ENCODE results near the gene KCNAB1.

Gene KCNAB1

GRCh38 chr3:156297582-156297981 lies 177.2 kb downstream of the KCNAB1 start:
- Histone ChIP-seq H3K36me3 (ENCODE audit: control insufficient read depth, insufficient read depth, low read length) (no peaks in the 10 kb centered on the region), H3K4me3 (ENCODE audit: low read depth, low read length) (no peak overlapping the region), H3K4me1 (ENCODE audit: control insufficient read depth, insufficient read depth, low read length) (no peaks in the 10 kb centered on the region), H3K27me3 (ENCODE audit: control insufficient read depth, insufficient read depth, low read length) (peaks cover 18% of the 10 kb centered on the region), H3K9ac (ENCODE audit: low read depth, low read length) (no peak overlapping the region), H3K9me3 (ENCODE audit: control insufficient read depth, insufficient read depth, low read length) (no peaks in the 10 kb centered on the region)

- H3K36me3 ChIP-seq (ENCODE audit: control insufficient read depth, insufficient read depth, low read length) = no peaks in the 10 kb centered on the region
- H3K27me3 ChIP-seq (ENCODE audit: control insufficient read depth, insufficient read depth, low read length) = peaks cover 14% of the 10 kb centered on the region
- H3K9ac ChIP-seq (ENCODE audit: low read depth, low read length) = no peak overlapping the region
- H3K9me3 ChIP-seq (ENCODE audit: control insufficient read depth, insufficient read depth, low read length) = no peaks in the 10 kb centered on the region
- H3K4me1 ChIP-seq (ENCODE audit: control insufficient read depth, insufficient read depth, low read length) = no peaks in the 10 kb centered on the region
- no peak overlapping the region for H3K4me3 ChIP-seq (ENCODE audit: low read depth, low read length)
These were observed 177.6 kb downstream of the KCNAB1 start for GRCh38 chr3:156298014-156298413.

GRCh38 chr3:156298938-156299337 lies 178.6 kb downstream of the KCNAB1 start:
- Histone ChIP-seq H3K9me3 (ENCODE audit: control insufficient read depth, insufficient read depth, low read length) (no peaks in the 10 kb centered on the region), H3K4me3 (ENCODE audit: low read depth, low read length) (no peak overlapping the region), H3K36me3 (ENCODE audit: control insufficient read depth, insufficient read depth, low read length) (no peaks in the 10 kb centered on the region), H3K27me3 (ENCODE audit: control insufficient read depth, insufficient read depth, low read length) (peaks cover 4% of the 10 kb centered on the region), H3K4me1 (ENCODE audit: control insufficient read depth, insufficient read depth, low read length) (no peaks in the 10 kb centered on the region), H3K9ac (ENCODE audit: low read depth, low read length) (no peak overlapping the region)

- H3K4me1 ChIP-seq (ENCODE audit: control insufficient read depth, insufficient read depth, low read length) = no peaks in the 10 kb centered on the region
- H3K9ac ChIP-seq (ENCODE audit: low read depth, low read length) = no peak overlapping the region
- H3K36me3 ChIP-seq (ENCODE audit: control insufficient read depth, insufficient read depth, low read length) = no peaks in the 10 kb centered on the region
- H3K9me3 ChIP-seq (ENCODE audit: control insufficient read depth, insufficient read depth, low read length) = no peaks in the 10 kb centered on the region
- H3K27me3 ChIP-seq (ENCODE audit: control insufficient read depth, insufficient read depth, low read length) = no peaks in the 10 kb centered on the region
- no peak overlapping the region for H3K4me3 ChIP-seq (ENCODE audit: low read depth, low read length)
These were observed 179.2 kb downstream of the KCNAB1 start for GRCh38 chr3:156299569-156299968.

GRCh38 chr3:156300371-156300770 lies 180.0 kb downstream of the KCNAB1 start:
- no peak overlapping the region for H3K4me3 ChIP-seq (ENCODE audit: low read depth, low read length)
- H3K27me3 ChIP-seq (ENCODE audit: control insufficient read depth, insufficient read depth, low read length) = no peaks in the 10 kb centered on the region
- no peaks in the 10 kb centered on the region for H3K9me3 ChIP-seq (ENCODE audit: control insufficient read depth, insufficient read depth, low read length)
- H3K9ac ChIP-seq (ENCODE audit: low read depth, low read length) = no peak overlapping the region
- H3K36me3 ChIP-seq (ENCODE audit: control insufficient read depth, insufficient read depth, low read length) = no peaks in the 10 kb centered on the region
- H3K4me1 ChIP-seq (ENCODE audit: control insufficient read depth, insufficient read depth, low read length) = no peaks in the 10 kb centered on the region

GRCh38 chr3:156300929-156301840 lies 180.8 kb downstream of the KCNAB1 start:
- Histone ChIP-seq H3K4me3 (ENCODE audit: low read depth, low read length) (no peak overlapping the region), H3K9ac (ENCODE audit: low read depth, low read length) (no peak overlapping the region), H3K27me3 (ENCODE audit: control insufficient read depth, insufficient read depth, low read length) (no peaks in the 10 kb centered on the region), H3K4me1 (ENCODE audit: control insufficient read depth, insufficient read depth, low read length) (no peaks in the 10 kb centered on the region), H3K9me3 (ENCODE audit: control insufficient read depth, insufficient read depth, low read length) (no peaks in the 10 kb centered on the region), H3K36me3 (ENCODE audit: control insufficient read depth, insufficient read depth, low read length) (no peaks in the 10 kb centered on the region)

- H3K9me3 ChIP-seq (ENCODE audit: control insufficient read depth, insufficient read depth, low read length) = no peaks in the 10 kb centered on the region
- no peaks in the 10 kb centered on the region for H3K27me3 ChIP-seq (ENCODE audit: control insufficient read depth, insufficient read depth, low read length)
- no peaks in the 10 kb centered on the region for H3K4me1 ChIP-seq (ENCODE audit: control insufficient read depth, insufficient read depth, low read length)
- no peak overlapping the region for H3K4me3 ChIP-seq (ENCODE audit: low read depth, low read length)
- no peak overlapping the region for H3K9ac ChIP-seq (ENCODE audit: low read depth, low read length)
- H3K36me3 ChIP-seq (ENCODE audit: control insufficient read depth, insufficient read depth, low read length) = no peaks in the 10 kb centered on the region
These were observed 182.8 kb downstream of the KCNAB1 start for GRCh38 chr3:156303001-156303707.

- no peaks in the 10 kb centered on the region for H3K27me3 ChIP-seq (ENCODE audit: control insufficient read depth, insufficient read depth, low read length)
- H3K36me3 ChIP-seq (ENCODE audit: control insufficient read depth, insufficient read depth, low read length) = no peaks in the 10 kb centered on the region
- no peaks in the 10 kb centered on the region for H3K4me1 ChIP-seq (ENCODE audit: control insufficient read depth, insufficient read depth, low read length)
- H3K9ac ChIP-seq (ENCODE audit: low read depth, low read length) = no peak overlapping the region
- no peak overlapping the region for H3K4me3 ChIP-seq (ENCODE audit: low read depth, low read length)
- no peaks in the 10 kb centered on the region for H3K9me3 ChIP-seq (ENCODE audit: control insufficient read depth, insufficient read depth, low read length)
These were observed 184.0 kb downstream of the KCNAB1 start for GRCh38 chr3:156304406-156304805.

- H3K27me3 ChIP-seq (ENCODE audit: control insufficient read depth, insufficient read depth, low read length) = no peaks in the 10 kb centered on the region
- no peaks in the 10 kb centered on the region for H3K9me3 ChIP-seq (ENCODE audit: control insufficient read depth, insufficient read depth, low read length)
- no peaks in the 10 kb centered on the region for H3K4me1 ChIP-seq (ENCODE audit: control insufficient read depth, insufficient read depth, low read length)
- no peak overlapping the region for H3K9ac ChIP-seq (ENCODE audit: low read depth, low read length)
- H3K4me3 ChIP-seq (ENCODE audit: low read depth, low read length) = no peak overlapping the region
- no peaks in the 10 kb centered on the region for H3K36me3 ChIP-seq (ENCODE audit: control insufficient read depth, insufficient read depth, low read length)
These were observed 185.3 kb downstream of the KCNAB1 start for GRCh38 chr3:156305672-156306071.

- H3K36me3 ChIP-seq (ENCODE audit: control insufficient read depth, insufficient read depth, low read length) = no peaks in the 10 kb centered on the region
- no peaks in the 10 kb centered on the region for H3K9me3 ChIP-seq (ENCODE audit: control insufficient read depth, insufficient read depth, low read length)
- H3K27me3 ChIP-seq (ENCODE audit: control insufficient read depth, insufficient read depth, low read length) = no peaks in the 10 kb centered on the region
- no peak overlapping the region for H3K4me3 ChIP-seq (ENCODE audit: low read depth, low read length)
- no peak overlapping the region for H3K9ac ChIP-seq (ENCODE audit: low read depth, low read length)
- peaks cover 5% of the 10 kb centered on the region for H3K4me1 ChIP-seq (ENCODE audit: control insufficient read depth, insufficient read depth, low read length)
These were observed 187.3 kb downstream of the KCNAB1 start for GRCh38 chr3:156307704-156308103.

- H3K9ac ChIP-seq (ENCODE audit: low read depth, low read length) = no peak overlapping the region
- H3K9me3 ChIP-seq (ENCODE audit: control insufficient read depth, insufficient read depth, low read length) = no peaks in the 10 kb centered on the region
- H3K4me3 ChIP-seq (ENCODE audit: low read depth, low read length) = no peak overlapping the region
- H3K36me3 ChIP-seq (ENCODE audit: control insufficient read depth, insufficient read depth, low read length) = no peaks in the 10 kb centered on the region
- peaks cover 5% of the 10 kb centered on the region for H3K4me1 ChIP-seq (ENCODE audit: control insufficient read depth, insufficient read depth, low read length)
- no peaks in the 10 kb centered on the region for H3K27me3 ChIP-seq (ENCODE audit: control insufficient read depth, insufficient read depth, low read length)
These were observed 191.1 kb downstream of the KCNAB1 start for GRCh38 chr3:156311431-156311830.

- Histone ChIP-seq H3K9me3 (ENCODE audit: control insufficient read depth, insufficient read depth, low read length) (no peaks in the 10 kb centered on the region), H3K4me1 (ENCODE audit: control insufficient read depth, insufficient read depth, low read length) (peaks cover 5% of the 10 kb centered on the region), H3K36me3 (ENCODE audit: control insufficient read depth, insufficient read depth, low read length) (no peaks in the 10 kb centered on the region), H3K9ac (ENCODE audit: low read depth, low read length) (no peak overlapping the region), H3K27me3 (ENCODE audit: control insufficient read depth, insufficient read depth, low read length) (no peaks in the 10 kb centered on the region), H3K4me3 (ENCODE audit: low read depth, low read length) (no peak overlapping the region)
These were observed 191.6 kb downstream of the KCNAB1 start for GRCh38 chr3:156311930-156312329.
